GM23338 (cell line): ENCODE data around the gene LRP1B. TPM values are rescaled to one million over a fixed set of nuclear protein-coding genes. Genes with fewer than 3 reads are reported as not detected.

Experiments used
- ATAC-seq: fragments of 200-7000 bp; cut with Tn5 transposase; 3 replicates; pipeline ENCODE4 v1.9.1; 2020
- DNase-seq: peaks from one replicate; pipeline ENCODE4 v3.0.0-alpha.2; 2015; ENCODE audit warnings: low spot score
- H2AFZ ChIP-seq: fragments of 200-600 bp; sonication (generic); 2 replicates; pipeline ENCODE4 v1.8.0; 2016; ENCODE audit warnings: antibody characterized with exemption, mild to moderate bottlenecking, moderate library complexity
- H3F3A ChIP-seq: fragments of 200-600 bp; sonication (generic); replicated peaks from 2 replicates; pipeline ENCODE4 v1.8.0; 2017; ENCODE audit warnings: antibody characterized with exemption, mixed run types, low read depth
- H3K27ac ChIP-seq: fragments of 200-600 bp; sonication (generic); 2 replicates; pipeline ENCODE4 v1.6.1; 2016; ENCODE audit warnings: low read depth
- H3K27me3 ChIP-seq: fragments of 200-600 bp; sonication (generic); 2 replicates; pipeline ENCODE4 v1.8.0; 2016; ENCODE audit warnings: mild to moderate bottlenecking, mixed run types, moderate library complexity; ENCODE audit not compliant: insufficient read depth
- H3K36me3 ChIP-seq: fragments of 200-600 bp; sonication (generic); 2 replicates; pipeline ENCODE4 v1.8.0; 2016; ENCODE audit warnings: mild to moderate bottlenecking; ENCODE audit not compliant: insufficient read depth
- H3K4me1 ChIP-seq: fragments of 200-600 bp; sonication (generic); 2 replicates; pipeline ENCODE4 v1.8.0; 2016; ENCODE audit warnings: mild to moderate bottlenecking, moderate library complexity; ENCODE audit not compliant: insufficient read depth
- H3K4me2 ChIP-seq: fragments of 200-600 bp; sonication (generic); 2 replicates; pipeline ENCODE4 v1.7.1; 2017; ENCODE audit warnings: mixed run types
- H3K4me3 ChIP-seq: fragments of 200-600 bp; sonication (generic); 2 replicates; pipeline ENCODE4 v1.6.1; 2016; ENCODE audit warnings: mixed run types
- H3K79me2 ChIP-seq: fragments of 200-600 bp; sonication (generic); replicated peaks from 2 replicates; pipeline ENCODE4 v1.8.0; 2017; ENCODE audit warnings: mild to moderate bottlenecking; ENCODE audit not compliant: insufficient read depth
- H3K9me2 ChIP-seq: fragments of 200-600 bp; sonication (generic); 2 replicates; pipeline ENCODE4 v1.8.0; 2017; ENCODE audit not compliant: insufficient read depth
- H4K20me1 ChIP-seq: fragments of 200-600 bp; sonication (generic); replicated peaks from 2 replicates; pipeline ENCODE4 v1.8.0; 2017; ENCODE audit warnings: mild to moderate bottlenecking; ENCODE audit not compliant: insufficient read depth
- H3K27ac Mint-ChIP-seq: 2 replicates; pipeline ENCODE4 v1.8.0; 2020; ENCODE audit warnings: inconsistent platforms, mild to moderate bottlenecking, moderate library complexity, mixed read lengths
- H3K27me3 Mint-ChIP-seq: 3 replicates; pipeline ENCODE4 v1.8.0; 2022; ENCODE audit warnings: low read depth, mild to moderate bottlenecking, moderate library complexity, mixed read lengths, inconsistent platforms; ENCODE audit not compliant: insufficient read depth, poor library complexity
- H3K36me3 Mint-ChIP-seq: 3 replicates; pipeline ENCODE4 v1.8.0; 2021; ENCODE audit warnings: low read depth, mild to moderate bottlenecking, inconsistent platforms, moderate library complexity, mixed read lengths
- H3K4me1 Mint-ChIP-seq: 3 replicates; pipeline ENCODE4 v1.8.0; 2020; ENCODE audit warnings: mild to moderate bottlenecking, inconsistent platforms, mixed read lengths
- H3K4me3 Mint-ChIP-seq: 3 replicates; pipeline ENCODE4 v1.8.0; 2021; ENCODE audit warnings: moderate library complexity, mild to moderate bottlenecking, inconsistent platforms, mixed read lengths
- H3K9me3 Mint-ChIP-seq: 3 replicates; pipeline ENCODE4 v1.8.0; 2020; ENCODE audit warnings: moderate library complexity, mild to moderate bottlenecking, inconsistent platforms, mixed read lengths
- JUNB ChIP-seq: IDR thresholded peaks from one replicate; pipeline ENCODE4 v1.6.1; 2016; ENCODE audit warnings: antibody characterized with exemption; ENCODE audit not compliant: unreplicated experiment
- STAT1 ChIP-seq: IDR thresholded peaks from one replicate; pipeline ENCODE4 v1.6.1; 2016; ENCODE audit warnings: antibody characterized with exemption; ENCODE audit not compliant: unreplicated experiment
- ZNF114 ChIP-seq: fragments of 250-450 bp; sonication (Bioruptor Pico); IDR thresholded peaks from 2 replicates; pipeline ENCODE4 v1.5.0; 2020; ENCODE audit warnings: mild to moderate bottlenecking, moderate library complexity
- ZNF331 ChIP-seq: fragments of 250-450 bp; sonication (Bioruptor Pico); IDR thresholded peaks from 2 replicates; pipeline ENCODE4 v1.5.0; 2020; ENCODE audit warnings: low read depth, mild to moderate bottlenecking, moderate library complexity
- polyA plus RNA-seq: library from polyadenylated mRNA; unstranded; fragments of >200 nt; fragmentation: Nextera tagmentation; extraction: Ambion mirVana; gene quantifications from 2 replicates; pipeline ENCODE4 v1.2.1, GENCODE V29; 2016
- total RNA-seq: library from RNA; depleted of rRNA; stranded (reverse); fragments of >200 nt; shearing (Covaris generic); gene quantifications from 2 replicates; pipeline ENCODE4 v1.2.3, GENCODE V29; 2014
- TF ChIP-seq, protein P1 (sequence below): fragments of 250-450 bp; sonication (Bioruptor Pico); IDR thresholded peaks from 2 replicates; pipeline ENCODE4 v1.5.0; 2020; ENCODE audit warnings: mild to moderate bottlenecking, moderate library complexity
- TF ChIP-seq, protein P2 (sequence below): IDR thresholded peaks from 2 replicates; pipeline ENCODE4 v1.6.1; 2016; ENCODE audit warnings: antibody characterized with exemption

Gene LRP1B
- total and polyA plus RNA-seq, 2 experiments from 2014 or later = 0.15 to 0.97 TPM

DNA sequence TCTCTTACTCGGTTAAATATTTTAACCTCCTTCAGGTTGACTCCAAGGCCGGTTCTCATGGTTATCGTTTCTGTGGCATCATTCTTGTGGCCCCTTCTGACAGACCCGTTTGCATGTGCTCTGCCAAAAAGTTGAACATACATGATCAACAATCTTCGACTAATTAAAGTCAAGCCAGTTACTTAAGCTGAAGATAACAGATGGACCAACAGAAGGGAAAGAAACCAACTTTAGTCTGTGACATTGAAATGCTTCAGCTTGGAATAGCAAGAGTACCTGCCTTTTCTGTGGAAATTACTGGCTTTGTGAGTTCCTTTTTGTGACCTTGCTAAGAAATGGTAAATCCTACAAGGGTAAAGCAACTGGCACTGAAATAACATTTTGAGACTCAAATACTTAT lies 1429.1 kb downstream of the LRP1B start:
- Mint-ChIP-seq H3K4me3 (no peak overlapping the region), H3K27ac (no peak overlapping the region), H3K27me3 (no peaks in the 10 kb centered on the region), H3K36me3 (no peaks in the 10 kb centered on the region), H3K9me3 (no peaks in the 10 kb centered on the region), H3K4me1 (no peaks in the 10 kb centered on the region)
- no peaks in the 10 kb centered on the region for H3K36me3 ChIP-seq
- H3K79me2 ChIP-seq = no peaks in the 10 kb centered on the region
- no peak overlapping the region for H2AFZ ChIP-seq
- ATAC-seq = no peak
- no peaks in the 10 kb centered on the region for H4K20me1 ChIP-seq
- H3K4me1 ChIP-seq = no peaks in the 10 kb centered on the region
- TF ChIP-seq, protein P1, sequence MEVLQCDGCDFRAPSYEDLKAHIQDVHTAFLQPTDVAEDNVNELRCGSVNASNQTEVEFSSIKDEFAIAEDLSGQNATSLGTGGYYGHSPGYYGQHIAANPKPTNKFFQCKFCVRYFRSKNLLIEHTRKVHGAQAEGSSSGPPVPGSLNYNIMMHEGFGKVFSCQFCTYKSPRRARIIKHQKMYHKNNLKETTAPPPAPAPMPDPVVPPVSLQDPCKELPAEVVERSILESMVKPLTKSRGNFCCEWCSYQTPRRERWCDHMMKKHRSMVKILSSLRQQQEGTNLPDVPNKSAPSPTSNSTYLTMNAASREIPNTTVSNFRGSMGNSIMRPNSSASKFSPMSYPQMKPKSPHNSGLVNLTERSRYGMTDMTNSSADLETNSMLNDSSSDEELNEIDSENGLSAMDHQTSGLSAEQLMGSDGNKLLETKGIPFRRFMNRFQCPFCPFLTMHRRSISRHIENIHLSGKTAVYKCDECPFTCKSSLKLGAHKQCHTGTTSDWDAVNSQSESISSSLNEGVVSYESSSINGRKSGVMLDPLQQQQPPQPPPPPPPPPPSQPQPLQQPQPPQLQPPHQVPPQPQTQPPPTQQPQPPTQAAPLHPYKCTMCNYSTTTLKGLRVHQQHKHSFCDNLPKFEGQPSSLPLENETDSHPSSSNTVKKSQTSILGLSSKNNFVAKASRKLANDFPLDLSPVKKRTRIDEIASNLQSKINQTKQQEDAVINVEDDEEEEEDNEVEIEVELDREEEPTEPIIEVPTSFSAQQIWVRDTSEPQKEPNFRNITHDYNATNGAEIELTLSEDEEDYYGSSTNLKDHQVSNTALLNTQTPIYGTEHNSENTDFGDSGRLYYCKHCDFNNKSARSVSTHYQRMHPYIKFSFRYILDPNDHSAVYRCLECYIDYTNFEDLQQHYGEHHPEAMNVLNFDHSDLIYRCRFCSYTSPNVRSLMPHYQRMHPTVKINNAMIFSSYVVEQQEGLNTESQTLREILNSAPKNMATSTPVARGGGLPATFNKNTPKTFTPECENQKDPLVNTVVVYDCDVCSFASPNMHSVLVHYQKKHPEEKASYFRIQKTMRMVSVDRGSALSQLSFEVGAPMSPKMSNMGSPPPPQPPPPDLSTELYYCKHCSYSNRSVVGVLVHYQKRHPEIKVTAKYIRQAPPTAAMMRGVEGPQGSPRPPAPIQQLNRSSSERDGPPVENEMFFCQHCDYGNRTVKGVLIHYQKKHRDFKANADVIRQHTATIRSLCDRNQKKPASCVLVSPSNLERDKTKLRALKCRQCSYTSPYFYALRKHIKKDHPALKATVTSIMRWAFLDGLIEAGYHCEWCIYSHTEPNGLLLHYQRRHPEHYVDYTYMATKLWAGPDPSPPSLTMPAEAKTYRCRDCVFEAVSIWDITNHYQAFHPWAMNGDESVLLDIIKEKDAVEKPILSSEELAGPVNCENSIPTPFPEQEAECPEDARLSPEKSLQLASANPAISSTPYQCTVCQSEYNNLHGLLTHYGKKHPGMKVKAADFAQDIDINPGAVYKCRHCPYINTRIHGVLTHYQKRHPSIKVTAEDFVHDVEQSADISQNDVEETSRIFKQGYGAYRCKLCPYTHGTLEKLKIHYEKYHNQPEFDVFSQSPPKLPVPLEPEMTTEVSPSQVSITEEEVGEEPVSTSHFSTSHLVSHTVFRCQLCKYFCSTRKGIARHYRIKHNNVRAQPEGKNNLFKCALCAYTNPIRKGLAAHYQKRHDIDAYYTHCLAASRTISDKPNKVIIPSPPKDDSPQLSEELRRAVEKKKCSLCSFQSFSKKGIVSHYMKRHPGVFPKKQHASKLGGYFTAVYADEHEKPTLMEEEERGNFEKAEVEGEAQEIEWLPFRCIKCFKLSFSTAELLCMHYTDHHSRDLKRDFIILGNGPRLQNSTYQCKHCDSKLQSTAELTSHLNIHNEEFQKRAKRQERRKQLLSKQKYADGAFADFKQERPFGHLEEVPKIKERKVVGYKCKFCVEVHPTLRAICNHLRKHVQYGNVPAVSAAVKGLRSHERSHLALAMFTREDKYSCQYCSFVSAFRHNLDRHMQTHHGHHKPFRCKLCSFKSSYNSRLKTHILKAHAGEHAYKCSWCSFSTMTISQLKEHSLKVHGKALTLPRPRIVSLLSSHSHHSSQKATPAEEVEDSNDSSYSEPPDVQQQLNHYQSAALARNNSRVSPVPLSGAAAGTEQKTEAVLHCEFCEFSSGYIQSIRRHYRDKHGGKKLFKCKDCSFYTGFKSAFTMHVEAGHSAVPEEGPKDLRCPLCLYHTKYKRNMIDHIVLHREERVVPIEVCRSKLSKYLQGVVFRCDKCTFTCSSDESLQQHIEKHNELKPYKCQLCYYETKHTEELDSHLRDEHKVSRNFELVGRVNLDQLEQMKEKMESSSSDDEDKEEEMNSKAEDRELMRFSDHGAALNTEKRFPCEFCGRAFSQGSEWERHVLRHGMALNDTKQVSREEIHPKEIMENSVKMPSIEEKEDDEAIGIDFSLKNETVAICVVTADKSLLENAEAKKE (CRISPR knock-in tag) = no peak
- TF ChIP-seq, protein P2, sequence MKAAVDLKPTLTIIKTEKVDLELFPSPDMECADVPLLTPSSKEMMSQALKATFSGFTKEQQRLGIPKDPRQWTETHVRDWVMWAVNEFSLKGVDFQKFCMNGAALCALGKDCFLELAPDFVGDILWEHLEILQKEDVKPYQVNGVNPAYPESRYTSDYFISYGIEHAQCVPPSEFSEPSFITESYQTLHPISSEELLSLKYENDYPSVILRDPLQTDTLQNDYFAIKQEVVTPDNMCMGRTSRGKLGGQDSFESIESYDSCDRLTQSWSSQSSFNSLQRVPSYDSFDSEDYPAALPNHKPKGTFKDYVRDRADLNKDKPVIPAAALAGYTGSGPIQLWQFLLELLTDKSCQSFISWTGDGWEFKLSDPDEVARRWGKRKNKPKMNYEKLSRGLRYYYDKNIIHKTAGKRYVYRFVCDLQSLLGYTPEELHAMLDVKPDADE = no peak
- DNase-seq = no peak
- no peak overlapping the region for H3K4me3 ChIP-seq
- H3K4me2 ChIP-seq = no peak overlapping the region
- no peak overlapping the region for H3K27ac ChIP-seq
- H3K27me3 ChIP-seq = no peaks in the 10 kb centered on the region
- H3F3A ChIP-seq = no peaks in the 10 kb centered on the region
- no peaks in the 10 kb centered on the region for H3K9me2 ChIP-seq

DNA sequence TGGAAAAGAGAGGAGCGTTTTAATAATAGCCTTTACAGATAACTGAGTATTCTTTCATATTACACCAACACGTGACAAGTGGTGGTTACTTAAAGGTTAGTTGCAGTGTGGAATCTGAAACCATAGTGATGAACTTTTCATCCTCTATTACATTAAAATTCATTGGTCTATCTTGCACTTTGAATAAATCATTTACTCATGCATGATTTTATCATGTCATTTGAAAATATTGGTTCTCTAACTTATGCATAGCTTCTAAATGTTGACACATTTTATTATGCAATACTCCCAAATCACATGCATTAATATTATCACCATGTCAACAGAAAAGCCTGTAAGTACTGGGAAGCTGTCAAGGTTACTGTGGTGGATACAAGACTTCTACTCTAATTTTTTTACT lies 1432.2 kb downstream of the LRP1B start:
- DNase-seq = no peak
- no peaks in the 10 kb centered on the region for H3K4me1 Mint-ChIP-seq
- ATAC-seq = no peak
- TF ChIP-seq ZNF114 (CRISPR knock-in tag) (no peak), JUNB (no peak), STAT1 (no peak), ZNF331 (CRISPR knock-in tag) (no peak)
- TF ChIP-seq, protein P1 (CRISPR knock-in tag) = no peak

More for the DNA sequence above, 1432.2 kb downstream of the LRP1B start:
- no peak overlapping the region for H3K27ac ChIP-seq
- Mint-ChIP-seq H3K9me3 (no peaks in the 10 kb centered on the region), H3K27ac (no peak overlapping the region), H3K4me3 (no peak overlapping the region), H3K27me3 (no peaks in the 10 kb centered on the region), H3K36me3 (no peaks in the 10 kb centered on the region)
- no peaks in the 10 kb centered on the region for H3K36me3 ChIP-seq
- no peak overlapping the region for H3K4me3 ChIP-seq
- H3K27me3 ChIP-seq = no peaks in the 10 kb centered on the region
- H3K9me2 ChIP-seq = no peaks in the 10 kb centered on the region
- H3F3A ChIP-seq = no peaks in the 10 kb centered on the region
- no peaks in the 10 kb centered on the region for H4K20me1 ChIP-seq
- no peaks in the 10 kb centered on the region for H3K4me1 ChIP-seq
- no peak overlapping the region for H2AFZ ChIP-seq
- no peak overlapping the region for H3K4me2 ChIP-seq
- no peaks in the 10 kb centered on the region for H3K79me2 ChIP-seq
